HG03469 (cell line): ENCODE data around the gene PRPH.
"Not testable (repeated sequence)": the region's sequence is repeated elsewhere in the genome, so short reads cannot be mapped to it uniquely, and the experiment has no call there.

Source experiments
- ATAC-seq: cut with Tn5 transposase; IDR thresholded peaks from one replicate; pipeline ENCODE4 v1.9.1; 2021; ENCODE audit warnings: mild to moderate bottlenecking, moderate library complexity, moderate number of reproducible peaks; ENCODE audit not compliant: unreplicated experiment

The PRPH gene

DNA sequence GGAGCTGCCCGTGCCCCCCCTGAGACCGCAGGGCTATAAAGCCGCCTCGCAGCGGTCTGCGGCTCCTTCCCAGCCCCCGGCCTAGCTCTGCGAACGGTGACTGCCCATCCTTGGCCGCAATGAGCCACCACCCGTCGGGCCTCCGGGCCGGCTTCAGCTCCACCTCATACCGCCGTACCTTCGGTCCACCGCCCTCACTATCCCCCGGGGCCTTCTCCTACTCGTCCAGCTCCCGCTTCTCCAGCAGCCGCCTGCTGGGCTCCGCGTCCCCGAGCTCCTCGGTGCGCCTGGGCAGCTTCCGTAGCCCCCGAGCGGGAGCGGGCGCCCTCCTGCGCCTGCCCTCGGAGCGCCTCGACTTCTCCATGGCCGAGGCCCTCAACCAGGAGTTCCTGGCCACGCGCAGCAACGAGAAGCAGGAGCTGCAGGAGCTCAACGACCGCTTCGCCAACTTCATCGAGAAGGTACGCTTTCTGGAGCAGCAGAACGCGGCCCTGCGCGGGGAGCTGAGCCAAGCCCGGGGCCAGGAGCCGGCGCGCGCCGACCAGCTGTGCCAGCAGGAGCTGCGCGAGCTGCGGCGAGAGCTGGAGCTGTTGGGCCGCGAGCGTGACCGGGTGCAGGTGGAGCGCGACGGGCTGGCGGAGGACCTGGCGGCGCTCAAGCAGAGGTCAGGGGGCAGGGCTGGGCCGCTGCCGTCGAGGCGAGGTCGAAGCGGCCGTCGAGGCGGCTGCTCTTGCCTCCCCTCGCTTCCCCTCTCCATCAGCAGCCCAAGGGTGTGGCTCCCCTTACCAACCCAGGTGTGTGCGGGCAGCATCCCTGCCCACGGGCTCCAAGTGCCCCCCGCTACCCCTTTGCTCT lies at the start of gene PRPH:
PRPH (plus strand) TSS at position 66 of the 855 bp plus-strand sequence; CDS start at position 120, 54 bp downstream.
- no peak for ATAC-seq

DNA sequence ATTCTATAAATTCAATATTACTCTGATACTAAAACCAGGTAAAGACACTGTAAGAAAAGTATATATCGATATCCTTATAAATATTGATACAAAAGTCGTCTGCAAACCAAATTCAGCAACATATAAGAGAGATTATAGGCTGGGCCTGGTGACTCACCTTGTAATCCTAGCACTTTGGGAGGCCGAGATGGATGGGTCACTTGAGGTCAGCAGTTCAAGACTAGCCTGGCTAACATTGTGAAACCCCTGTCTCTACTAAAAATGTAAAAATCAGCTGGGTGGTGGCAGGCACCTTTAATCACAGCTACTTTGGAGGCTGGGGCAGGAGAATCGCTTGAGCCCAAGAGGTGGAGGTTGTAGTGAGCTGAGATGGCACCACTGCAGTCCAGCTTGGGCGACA lies 43.6 kb upstream of the PRPH start:
- ATAC-seq, result no peak

DNA sequence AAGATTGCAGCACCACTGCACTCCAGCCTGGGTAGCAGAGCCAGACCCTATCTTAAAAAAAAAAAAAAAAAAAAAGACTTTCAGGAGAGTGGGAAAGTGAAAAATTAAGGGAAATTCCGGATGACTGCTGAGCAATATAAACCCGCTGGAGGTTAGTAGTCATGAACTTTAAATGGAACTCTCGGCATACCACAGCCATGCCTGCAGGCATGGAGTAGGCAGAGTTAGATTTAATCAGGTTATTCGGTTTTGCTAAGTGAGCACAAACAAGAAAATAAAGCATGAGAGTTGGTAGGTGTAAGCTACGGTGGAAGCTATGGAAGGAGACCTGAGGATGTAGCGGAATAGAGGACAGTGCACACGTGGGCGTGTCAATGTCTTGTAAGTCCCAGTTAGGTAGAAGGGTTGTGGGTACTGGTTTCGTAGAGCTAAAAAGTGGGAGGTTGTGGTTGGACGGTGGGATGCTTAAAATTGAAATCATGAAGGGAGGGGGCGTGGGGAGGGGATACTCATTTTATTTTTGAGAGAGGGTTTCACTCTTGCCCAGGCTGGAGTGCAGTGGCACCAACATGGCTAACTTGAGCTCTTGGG lies 41.8 kb upstream of the PRPH start:
- no peak for ATAC-seq

DNA sequence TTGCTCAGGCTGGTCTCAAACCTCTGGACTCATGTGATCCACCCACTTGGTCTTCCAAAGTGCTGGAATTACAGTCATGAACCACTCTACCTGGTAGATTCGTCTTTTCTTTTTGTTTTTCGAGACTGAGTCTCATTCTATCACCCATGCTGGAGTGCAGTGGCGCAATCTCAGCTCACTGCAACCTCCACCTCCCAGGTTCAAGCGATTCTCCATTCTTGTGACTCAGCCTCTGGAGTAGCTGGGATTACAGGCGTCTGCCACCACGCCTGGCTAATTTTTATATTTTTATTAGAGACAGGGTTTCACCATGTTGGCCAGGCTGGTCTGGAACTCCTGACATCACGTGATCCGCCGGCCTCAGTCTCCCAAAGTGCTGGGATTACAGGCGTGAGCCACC lies 39.5 kb upstream of the PRPH start:
- not testable (repeated sequence) for ATAC-seq

DNA sequence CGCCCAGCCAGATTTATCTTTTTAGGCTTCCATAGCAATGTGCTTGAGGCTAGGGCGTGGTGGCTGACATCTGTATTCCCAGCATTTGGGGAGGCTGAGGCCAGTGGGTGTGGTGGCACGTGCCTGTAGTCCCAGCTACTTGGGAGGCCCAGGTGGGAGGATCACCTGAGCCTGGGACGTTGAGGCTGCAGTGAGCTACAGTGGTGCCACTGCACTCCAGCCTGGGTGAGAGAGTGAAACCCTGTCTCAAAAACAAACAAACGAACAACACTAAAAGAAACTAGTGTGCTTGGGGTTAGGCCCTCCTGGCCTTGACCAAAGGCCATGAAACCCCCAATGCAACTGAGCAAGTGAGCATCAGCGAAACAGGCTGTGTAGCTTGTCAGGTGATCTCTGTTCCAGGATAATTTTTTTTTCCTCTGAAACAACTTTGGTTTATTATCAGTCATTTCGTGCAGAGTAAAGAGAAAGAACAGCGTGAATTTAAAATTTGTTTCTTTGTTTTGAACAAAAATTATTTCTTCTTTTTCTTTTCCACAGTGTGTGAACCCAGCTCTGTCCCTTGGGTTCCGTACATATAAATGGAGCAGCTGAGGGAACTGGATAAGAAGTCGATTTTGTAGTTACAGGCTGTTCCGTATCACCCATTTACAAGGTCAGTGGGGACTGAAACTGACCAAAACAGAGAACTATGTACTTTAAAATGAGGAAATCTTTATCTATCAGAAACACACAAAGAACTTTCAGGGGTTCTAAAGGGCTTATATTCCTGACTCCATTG lies 38.9 kb upstream of the PRPH start:
- no peak for ATAC-seq

DNA sequence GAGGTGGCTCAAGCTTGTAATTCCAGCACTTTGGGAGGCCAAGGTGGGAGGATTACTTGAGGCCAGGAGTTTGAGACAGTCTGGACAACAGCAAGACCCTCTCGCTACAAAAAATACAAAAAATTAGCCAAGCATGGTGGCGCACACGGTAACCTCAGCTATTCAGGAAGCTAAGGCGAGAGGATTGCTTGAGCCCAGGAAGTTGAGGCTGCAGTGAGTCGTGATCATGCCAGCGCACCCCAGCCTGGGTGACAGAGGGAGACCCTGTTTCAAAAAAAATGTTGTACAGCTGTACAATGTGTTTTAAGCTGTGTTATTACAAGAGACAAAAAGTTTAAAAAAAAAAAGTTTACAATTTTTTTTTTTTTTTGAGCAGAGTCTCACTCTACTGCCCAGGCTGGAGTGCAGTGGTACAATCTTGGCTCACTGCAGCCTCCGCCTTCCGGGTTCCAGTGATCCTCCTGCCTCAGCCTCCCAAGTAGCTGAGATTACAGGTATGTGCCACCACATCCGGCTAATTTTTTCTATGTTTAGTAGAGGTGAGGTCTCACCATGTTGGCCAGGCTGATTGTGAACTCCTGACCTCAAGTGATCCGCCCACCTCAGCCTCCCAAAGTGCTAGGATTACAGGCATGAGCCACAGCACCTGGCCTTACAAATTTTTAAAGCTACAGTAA lies 37.3 kb upstream of the PRPH start:
- ATAC-seq, result not testable (repeated sequence)

DNA sequence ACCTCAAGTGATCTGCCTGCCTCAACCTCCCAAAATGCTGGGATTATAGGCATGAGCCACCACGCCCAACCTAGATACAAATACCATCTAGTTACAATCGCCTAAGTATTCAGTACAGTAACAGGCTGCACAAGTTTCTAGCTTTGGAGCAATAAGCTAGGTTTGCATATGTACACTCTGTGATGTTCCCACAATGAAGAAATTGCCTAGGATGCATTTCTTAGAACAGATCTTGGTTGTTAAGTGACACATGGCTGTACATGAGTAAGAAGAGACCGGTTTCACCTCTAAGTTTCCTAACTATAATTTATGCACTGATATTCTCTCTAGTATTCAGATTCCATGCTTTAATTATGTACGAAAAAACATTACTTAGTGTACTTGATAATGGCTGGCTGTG lies 35.5 kb upstream of the PRPH start:
- no peak for ATAC-seq

- ATAC-seq, result no peak
Measured at GRCh38 chr12:49260166-49260565, 34.8 kb upstream of the PRPH start.

GRCh38 chr12:49260571-49261363 lies 34.2 kb upstream of the PRPH start:
- ATAC-seq, result no peak

DNA sequence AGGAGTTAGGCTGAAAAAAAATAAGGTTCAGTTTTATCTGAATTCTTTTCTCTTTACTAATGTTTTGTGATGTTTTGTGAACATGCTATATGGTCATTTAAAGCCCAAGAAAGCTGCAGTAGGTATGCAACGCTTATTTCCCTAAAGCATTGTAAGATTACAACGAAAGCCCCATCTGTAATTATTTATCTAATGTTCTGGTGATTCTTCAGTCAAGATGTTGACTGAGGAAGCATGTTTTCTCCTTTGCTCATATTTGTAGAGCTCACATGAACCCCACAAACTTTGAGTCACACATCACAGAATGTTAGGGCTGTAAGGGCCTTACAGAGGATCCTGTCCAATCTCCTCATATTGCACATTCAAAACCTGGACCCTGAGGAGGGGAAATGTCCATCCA lies 33.2 kb upstream of the PRPH start:
- no peak for ATAC-seq

GRCh38 chr12:49263400-49263763 lies 31.6 kb upstream of the PRPH start:
- no peak for ATAC-seq

DNA sequence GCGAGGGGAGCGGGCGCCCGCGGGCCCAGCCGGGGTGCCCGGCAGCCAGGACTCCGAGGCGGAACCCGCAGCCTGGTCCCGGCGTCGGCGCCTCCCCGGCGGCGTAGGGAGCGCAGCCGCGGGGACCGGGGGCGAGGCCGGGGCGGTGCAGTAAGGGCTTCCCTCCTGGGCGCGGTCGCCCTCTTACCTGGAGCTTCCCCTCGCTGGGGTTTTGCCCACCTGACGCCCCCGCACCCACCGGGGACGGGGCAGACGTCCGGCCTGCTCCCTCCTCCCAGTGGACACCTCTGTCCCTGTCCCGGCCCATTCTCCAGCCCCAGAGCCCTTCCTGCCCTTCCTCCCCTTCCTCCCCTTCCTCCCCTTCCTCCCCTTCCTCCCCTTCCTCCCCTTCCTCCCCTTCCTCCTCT lies 30.5 kb upstream of the PRPH start:
- ATAC-seq, result peak; percentile 12

DNA sequence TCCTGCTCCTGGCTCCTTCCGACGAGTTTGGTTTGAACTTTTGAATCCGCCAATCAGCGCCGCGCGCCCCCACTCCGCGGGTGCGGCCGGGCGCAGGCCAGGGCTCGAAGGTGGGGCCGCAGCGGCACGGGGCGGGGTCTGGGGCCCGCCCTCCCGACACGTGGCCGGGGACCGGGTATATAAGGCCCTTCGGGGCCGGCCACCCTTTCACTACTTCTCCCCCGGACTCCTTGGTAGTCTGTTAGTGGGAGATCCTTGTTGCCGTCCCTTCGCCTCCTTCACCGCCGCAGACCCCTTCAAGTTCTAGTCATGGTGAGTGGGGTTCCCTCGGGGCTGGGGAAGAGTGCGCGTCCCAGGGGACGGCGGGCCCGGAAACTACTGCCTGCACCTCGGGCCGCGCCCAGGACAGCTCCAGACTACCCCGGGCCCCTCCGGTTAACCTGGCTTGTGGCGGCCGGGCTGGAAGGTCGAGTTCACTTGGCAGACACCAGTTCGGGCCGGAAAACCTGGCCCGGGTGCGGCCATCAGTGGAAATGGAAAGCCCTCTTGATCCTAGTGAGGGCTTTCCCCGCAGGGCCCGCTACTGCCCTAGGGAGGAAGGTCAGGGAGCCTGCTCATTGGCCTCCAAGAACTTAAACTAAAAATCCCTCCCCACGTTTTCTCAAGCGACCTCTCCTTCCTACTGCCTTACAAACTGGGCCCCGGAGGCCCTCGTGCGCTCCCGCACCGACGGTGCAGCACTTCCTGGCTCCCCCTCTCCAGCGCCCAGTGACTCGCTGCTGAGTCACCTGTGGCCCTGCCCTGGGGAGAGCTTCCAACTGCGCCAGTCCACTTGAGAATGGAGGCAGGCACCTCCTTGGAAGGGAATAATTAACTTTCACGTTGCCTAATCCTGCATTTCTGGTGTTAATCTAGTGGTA lies 29.8 kb upstream of the PRPH start, which contains the start of gene TUBA1C:
TUBA1C (plus strand) TSS at position 210 of the 920 bp plus-strand sequence; CDS start at position 310, 100 bp downstream.
- ATAC-seq, result peak; percentile 81

- ATAC-seq, result not testable (repeated sequence)
Measured at GRCh38 chr12:49269191-49269590, 25.8 kb upstream of the PRPH start.

- no peak for ATAC-seq
Measured at GRCh38 chr12:49272790-49273725, 21.9 kb upstream of the PRPH start.

DNA sequence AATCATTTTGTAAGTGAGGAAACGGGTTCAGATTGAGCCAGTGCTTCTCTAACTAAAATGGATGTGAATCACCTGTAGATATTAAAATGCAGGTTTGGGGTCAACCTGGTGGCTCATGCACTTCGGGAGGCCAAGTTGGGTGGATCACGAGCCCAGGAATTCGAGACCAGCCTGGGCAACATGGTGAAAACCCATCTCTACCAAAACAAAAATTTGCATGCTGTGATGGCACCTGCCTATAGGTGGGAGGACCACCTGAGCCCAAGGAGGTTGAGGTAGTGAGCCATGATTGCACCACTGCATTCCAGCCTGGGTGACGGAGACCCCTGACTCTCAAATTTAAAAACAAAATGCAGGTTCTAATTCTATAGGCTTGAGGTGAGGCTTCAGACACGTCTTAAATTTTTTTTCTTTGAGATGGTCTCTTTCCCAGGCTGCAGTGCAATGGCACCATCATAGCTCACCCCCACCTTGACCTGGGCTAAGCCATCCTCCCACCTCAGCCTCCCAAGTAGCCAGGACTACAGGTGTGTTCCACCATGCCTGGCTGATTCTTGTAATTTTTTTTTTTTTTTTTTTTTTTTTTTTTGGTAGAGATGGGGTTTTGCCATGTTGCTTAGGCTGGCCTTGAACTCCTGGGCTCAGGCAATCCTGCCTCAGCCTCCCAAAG lies 21.1 kb upstream of the PRPH start:
- ATAC-seq, result no peak

GRCh38 chr12:49274396-49275069 lies 20.4 kb upstream of the PRPH start:
- ATAC-seq, result no peak
